Measurements from ENCODE around the gene ANKHD1.
A peak's percentile ranks its signal among the peaks of the same experiment; 100 is the strongest.
"Not testable (repeated sequence)": the region's sequence is repeated elsewhere in the genome, so short reads cannot be mapped to it uniquely, and the experiment has no call there.

The ANKHD1 gene

DNA sequence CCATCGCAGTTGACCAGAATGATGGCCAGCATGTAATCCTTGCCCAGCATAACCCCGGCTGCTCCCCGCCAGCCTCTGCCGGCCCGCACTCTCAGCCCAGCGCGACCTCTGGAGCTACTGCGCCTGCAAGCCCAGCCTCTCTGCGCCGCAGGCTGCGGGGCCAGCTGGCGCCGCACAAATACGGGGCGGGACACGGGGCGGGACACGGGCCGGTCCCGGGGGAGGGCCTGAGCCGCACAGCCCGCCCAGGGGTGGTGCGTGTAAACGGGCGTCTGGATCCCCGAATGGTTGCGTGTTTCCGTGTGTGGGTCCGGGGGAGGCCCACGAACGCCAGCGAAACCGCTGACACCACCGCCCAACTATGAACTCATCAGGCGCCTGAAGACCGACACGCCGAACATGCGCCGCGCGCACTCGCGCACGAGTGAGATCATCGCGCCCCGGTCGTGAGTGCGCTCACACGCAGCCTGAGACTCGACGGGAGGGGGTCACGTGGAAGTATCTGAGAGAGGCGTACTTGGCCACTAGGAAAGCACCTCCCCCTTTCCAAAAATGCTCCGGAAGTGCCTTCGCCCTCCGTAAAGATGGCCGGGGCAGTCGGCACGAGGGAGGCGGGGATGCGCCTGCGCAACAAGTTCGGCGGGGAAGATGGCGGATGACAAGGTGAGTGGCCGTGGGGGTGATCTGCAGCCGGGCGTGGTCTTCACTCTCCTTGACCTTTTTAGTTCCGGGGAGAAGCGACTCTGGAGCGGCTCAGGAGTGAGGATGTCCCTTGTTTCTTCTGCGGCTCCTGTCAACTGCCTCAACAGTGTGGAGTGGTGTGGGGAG, 162.8 kb downstream of the ANKHD1 start, which contains the start of the genes APBB3 and SLC35A4:
APBB3 (minus strand) TSS at position 403 of the 828 bp plus-strand sequence; CDS start at position 50, 353 bp downstream.
SLC35A4 (plus strand) TSS at position 633 of the 828 bp plus-strand sequence. CDS start 2,342 bp downstream, outside the sequence.
- DNase-seq: peak; percentile 99

DNA sequence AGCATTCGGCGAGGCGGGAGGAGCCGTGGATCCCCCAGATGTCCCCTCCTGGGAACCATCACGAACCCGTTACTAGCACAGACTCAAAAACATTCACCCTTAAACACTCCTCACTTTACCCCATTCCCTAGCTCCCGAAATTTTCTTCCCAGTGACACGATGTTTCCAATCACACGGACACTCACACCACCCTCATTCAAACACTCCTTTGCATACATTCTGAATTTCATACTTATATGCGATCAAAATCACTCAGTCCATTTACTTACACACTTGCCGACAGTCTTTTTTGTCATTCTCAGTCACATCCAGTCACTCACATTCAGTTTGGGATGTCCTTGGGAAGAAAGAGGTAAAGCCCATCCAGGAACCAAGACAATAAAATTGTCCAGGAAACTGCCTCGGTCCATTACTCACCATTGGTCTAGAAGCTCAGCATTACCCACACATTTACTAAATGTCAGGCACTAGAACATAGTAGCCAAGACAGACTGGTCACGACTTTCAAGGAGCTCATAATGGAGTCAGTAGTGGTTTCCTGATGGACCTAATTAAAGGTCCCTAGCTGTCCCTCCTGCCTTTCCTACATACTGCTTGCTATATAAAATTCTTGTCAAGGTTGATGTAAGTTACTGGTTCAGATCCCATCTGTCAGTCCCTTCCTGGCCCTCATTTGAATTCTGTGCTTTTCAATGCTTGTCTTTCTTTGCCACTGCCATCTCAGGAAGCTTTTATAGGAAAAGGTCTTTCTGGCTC, 163.6 kb downstream of the ANKHD1 start:
- DNase-seq: no peak

DNA sequence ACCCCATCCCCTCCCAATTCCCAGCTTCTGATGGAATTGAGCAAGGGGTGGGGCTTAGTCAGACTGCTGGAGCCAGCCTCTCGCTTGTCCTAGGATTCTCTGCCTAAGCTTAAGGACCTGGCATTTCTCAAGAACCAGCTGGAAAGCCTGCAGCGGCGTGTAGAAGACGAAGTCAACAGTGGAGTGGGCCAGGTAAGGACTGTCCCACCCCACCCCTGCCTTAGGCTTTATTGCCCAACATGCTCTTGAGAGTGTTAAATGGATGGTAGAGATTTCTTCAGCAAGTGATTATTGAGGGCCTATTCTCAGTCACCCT, 164.1 kb downstream of the ANKHD1 start:
- DNase-seq: no peak

DNA sequence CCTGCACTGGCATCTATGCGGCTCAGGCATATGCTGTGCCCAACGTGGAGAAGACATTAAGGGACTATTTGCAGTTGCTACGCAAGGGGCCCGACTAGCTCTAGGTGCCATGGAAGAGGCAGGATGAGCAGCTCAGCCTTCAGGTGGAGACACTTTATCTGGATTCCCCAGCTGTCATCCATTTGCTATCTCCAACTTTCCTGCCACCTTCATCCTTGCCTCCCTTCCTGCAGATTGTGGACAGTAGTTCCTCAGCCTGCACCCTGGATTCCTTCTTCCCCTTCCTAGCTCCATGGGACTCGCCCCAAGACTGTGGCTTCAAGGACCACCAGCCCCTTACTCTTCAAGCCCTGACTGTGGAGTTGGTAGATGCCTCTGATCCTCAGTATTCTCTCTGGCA, 165.0 kb downstream of the ANKHD1 start:
- no peak for DNase-seq

DNA sequence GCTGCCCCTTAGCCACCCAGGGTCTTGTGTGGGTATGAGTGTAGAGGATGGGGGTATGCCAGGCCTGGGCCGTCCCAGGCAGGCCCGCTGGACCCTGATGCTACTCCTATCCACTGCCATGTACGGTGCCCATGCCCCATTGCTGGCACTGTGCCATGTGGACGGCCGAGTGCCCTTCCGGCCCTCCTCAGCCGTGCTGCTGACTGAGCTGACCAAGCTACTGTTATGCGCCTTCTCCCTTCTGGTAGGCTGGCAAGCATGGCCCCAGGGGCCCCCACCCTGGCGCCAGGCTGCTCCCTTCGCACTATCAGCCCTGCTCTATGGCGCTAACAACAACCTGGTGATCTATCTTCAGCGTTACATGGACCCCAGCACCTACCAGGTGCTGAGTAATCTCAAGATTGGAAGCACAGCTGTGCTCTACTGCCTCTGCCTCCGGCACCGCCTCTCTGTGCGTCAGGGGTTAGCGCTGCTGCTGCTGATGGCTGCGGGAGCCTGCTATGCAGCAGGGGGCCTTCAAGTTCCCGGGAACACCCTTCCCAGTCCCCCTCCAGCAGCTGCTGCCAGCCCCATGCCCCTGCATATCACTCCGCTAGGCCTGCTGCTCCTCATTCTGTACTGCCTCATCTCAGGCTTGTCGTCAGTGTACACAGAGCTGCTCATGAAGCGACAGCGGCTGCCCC, 165.6 kb downstream of the ANKHD1 start:
- no peak for DNase-seq

DNA sequence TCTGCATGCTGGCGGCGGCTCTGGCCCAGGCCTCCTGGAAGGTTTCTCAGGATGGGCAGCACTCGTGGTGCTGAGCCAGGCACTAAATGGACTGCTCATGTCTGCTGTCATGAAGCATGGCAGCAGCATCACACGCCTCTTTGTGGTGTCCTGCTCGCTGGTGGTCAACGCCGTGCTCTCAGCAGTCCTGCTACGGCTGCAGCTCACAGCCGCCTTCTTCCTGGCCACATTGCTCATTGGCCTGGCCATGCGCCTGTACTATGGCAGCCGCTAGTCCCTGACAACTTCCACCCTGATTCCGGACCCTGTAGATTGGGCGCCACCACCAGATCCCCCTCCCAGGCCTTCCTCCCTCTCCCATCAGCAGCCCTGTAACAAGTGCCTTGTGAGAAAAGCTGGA, 166.2 kb downstream of the ANKHD1 start:
- no peak for DNase-seq

DNA sequence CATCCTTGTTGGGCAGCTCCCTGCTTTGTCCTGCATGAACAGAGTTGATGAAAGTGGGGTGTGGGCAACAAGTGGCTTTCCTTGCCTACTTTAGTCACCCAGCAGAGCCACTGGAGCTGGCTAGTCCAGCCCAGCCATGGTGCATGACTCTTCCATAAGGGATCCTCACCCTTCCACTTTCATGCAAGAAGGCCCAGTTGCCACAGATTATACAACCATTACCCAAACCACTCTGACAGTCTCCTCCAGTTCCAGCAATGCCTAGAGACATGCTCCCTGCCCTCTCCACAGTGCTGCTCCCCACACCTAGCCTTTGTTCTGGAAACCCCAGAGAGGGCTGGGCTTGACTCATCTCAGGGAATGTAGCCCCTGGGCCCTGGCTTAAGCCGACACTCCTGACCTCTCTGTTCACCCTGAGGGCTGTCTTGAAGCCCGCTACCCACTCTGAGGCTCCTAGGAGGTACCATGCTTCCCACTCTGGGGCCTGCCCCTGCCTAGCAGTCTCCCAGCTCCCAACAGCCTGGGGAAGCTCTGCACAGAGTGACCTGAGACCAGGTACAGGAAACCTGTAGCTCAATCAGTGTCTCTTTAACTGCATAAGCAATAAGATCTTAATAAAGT, 166.9 kb downstream of the ANKHD1 start:
- no peak for DNase-seq

DNA sequence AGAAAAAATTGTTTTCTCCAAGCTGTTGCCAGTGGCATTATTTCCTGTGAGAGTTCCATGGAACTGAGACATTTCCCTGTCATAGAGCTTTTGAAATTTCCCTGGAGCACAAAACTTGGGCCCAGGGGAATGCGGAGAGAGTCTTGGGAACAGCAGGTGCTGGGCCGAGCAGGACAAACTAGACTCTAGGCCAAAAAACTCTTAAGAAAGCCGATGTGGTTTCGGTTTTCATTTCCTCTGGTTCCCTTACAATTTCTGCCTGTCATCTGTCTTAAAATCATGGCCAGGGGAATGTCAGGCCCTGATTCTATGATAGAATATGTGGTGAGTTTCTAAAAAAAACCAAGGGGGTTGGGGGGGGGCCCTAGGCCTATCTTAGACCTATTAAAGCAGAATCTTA, 167.6 kb downstream of the ANKHD1 start:
- DNase-seq: no peak

DNA sequence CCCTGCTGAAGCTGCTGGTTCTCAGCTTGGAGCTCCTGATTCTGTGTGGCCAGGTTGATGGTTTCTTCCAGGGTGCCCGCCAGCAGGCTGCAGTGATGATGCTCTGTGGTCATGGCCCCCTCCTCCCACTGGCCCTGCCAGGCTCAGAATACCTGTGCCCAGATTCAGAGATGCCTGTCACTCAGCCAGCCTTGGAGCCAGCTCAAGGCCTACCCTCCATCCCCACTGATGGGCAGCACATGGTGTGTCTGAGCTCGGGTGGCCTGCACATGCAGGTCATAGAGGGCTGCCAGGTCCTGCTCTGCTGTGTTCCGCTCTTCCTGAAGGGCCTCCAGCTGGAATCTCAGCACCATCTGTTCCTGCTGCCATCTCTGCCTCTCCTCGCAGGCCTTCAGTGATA, 168.4 kb downstream of the ANKHD1 start:
- no peak for DNase-seq

DNA sequence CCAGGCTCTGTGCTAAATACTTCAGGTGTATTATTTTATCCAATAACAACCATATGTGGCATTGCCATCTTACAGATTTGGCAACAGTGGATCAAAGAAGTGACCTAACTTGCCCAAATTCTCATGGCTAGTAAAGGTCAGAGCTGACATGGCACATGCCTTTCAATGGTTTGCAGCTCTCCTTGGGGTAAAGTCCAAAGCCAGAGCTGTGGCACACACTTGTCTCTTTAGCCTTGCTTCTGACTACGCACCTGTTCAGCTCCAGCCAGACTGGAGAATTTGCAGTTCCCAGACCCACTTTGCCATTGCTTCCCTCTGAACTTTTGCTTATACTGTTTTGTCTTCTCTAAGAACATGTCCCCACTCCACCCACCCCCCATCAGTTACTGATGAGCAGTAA, 168.9 kb downstream of the ANKHD1 start:
- DNase-seq: no peak

DNA sequence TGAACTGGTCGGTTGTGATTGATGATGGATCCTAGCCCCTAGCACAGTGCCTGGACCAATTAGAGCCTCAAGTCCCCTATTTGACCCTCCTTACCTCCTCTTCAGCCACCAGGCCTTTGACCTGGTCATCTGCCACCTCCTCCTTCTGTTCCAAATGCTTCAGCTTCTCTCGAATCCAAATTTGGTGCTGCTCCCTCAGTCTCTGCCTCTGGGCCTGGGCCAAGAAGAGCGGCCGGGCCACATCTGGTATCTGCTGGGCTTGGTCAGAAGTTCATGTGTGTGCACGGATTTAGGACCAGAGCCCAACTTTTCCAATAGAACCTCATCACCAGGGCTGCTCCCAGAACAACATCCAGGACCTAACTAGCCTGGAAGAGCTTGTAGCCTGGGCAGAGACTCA, 169.5 kb downstream of the ANKHD1 start:
- DNase-seq: no peak

DNA sequence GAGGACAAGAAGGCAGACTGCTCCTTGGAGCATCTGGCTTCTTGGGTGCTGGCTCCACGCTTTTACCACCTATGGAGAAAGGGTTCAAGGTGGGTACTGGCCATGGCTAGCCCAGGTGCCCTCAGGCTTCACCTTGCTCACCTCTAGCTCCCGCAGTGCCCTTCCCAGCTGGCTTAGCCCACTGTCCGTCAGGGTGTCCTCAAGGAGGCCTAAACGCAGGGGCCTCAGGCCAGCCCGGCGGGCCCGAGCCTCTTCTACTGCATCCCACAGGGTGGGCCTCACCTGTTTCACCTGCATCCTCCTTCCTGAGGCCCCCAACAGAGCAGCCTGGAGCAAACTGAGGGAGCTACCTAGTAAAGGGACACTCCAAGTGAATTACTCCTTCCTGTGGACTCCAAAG, 172.1 kb downstream of the ANKHD1 start:
- no peak for DNase-seq

DNA sequence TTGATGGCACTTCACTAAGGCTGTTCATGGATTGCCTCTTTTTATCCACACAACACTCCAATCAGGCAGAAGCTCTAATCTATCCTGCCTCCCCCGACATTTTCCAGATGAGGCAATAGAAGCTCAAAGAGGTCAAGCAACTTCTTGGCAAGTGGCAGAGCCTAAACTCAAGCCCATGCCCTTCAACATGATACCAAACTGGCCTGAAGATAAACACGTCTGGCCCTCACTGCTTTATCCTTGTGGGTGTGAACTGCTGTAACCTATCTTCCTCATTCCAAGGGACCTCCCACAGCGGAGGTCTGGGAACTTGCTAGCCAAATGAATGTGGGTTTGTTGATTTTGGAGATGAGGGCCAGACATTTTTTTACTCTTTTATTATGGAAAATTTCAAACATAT, 172.5 kb downstream of the ANKHD1 start:
- DNase-seq: peak; percentile 61

DNA sequence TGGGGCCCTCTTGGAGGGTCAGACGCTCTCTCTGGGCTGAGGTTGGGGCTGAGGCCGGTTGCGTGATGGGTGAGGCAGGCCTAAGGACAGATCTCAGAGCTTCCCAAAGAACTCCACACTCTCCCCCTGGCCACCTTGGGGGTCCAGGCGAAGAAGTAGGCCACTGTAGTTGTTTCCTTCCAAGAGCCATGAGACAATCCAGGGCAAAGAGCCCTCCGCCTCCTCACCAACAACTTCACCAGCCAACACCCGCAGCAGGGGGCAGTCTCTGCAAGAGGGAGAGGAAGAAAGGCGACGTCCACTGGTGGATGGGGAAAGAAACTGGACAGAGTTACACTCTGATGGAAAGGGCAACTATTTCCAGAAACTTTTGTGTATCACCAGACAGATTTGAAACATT, 173.7 kb downstream of the ANKHD1 start:
- peak; percentile 22 for DNase-seq

DNA sequence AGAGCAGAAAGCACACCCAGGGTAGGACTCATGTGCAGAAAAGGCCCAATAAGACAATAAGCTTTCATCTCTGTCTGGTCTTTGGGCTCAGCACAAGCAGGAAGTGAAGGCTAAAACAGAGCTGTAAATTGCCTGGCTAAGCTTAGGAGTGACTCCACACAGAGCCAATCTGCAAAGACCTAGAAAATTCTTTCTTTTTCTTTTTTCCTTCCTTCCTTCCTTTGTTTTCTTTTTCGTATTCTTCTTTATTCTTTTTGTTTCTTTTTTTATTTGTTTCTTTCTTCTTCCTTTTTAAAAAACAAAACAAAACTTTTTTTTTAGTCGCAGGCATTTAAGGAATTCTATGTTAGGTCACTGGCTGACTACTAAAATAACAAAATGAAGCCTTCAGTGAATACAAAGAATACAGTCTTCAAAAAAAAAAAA, 175.2 kb downstream of the ANKHD1 start:
- peak; percentile 22 for DNase-seq

DNA sequence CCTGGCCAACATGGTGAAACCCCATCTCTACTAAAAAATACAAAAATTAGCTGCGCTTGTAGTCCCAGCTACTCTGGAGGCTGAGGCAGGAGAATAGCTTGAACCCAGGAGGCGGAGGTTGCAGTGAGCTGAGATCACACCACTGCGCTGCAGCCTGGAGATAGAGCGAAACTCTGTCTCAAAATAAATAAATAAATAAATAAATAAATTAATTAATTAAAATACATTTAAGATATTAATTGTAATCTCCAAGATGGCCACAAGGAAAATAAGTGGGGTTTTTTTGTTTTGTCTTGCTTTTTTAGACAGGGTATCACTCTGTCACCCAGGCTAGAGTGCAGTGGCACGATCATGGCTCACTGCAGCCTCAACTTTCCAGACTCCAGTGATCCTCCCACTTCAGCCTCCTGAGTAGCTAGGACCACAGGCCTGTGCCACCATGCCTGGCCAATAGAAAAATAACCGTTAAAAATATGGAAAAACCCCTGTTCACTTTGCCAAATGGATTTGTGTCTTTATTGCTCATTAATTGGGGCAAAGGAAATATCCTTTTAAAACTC, 177.6 kb downstream of the ANKHD1 start:
- not testable (repeated sequence) for DNase-seq

DNA sequence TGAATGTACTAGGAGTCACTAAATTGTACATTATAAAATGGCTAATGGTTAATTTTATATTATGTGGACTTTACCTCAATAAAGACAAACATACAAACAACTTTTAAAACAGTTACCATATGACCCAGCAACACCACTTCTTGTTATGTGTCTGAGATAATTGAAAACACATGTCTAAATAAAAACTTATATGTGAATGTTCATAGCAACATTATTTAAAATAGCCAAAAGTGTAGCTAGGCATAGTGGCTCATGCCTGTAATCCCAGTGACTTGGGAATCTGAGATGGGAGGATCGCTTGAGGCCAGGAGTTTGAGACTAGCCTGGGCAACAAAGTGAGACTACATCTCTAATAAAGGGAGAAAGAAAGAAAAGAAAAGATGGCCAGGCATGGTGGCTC, 185.9 kb downstream of the ANKHD1 start:
- DNase-seq: no peak

DNA sequence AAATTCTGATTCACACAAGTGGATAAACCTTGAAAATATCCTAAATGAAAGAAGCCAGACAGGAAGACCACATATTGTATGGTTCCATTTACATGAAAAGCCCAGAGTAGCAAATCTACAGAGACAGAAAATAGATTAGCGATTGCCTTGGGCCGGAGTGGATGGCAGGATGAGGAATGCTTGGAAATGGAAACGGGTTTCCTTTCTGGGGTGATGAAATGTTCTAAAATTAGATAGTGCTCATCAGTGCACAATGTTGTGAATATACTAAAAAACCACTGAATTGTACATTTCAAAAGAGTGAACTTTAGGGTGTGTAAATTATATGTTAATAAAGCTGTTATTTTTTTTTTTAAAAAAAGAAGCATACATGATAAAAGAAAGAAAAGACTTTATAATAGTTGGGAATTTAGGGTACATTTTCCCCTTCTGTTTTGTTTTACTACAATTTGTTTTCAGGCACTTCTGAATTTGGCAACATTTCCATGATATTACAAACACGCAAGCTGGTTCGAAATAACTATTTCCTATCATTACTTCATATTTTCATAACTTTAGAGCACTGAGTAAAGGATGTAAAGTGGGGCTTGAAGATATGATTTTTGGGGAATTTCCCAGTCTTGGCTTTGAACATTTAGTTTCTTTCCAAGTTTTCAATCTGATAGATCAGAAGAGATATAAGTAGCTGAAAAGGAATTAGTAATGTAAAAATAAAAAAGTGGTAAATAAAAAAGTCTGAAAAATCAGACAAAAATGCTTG, 186.9 kb downstream of the ANKHD1 start:
- DNase-seq: peak; percentile 17
